Duodenal mucosa (tissue), 2 donors: ENCODE results near the gene NRAS.

ENCODE experiments used
- H3K27ac ChIP-seq: one replicate; pipeline ENCODE4 v1.7.0; 2013; ENCODE audit warnings: low read depth, low read length
- H3K27me3 ChIP-seq, 2 donors: one replicate each; pipeline ENCODE4 v1.7.0; 2013; ENCODE audit warnings: low read length in 2 of 2, control low read depth in 1 of 2; ENCODE audit not compliant: insufficient read depth in 2 of 2, control insufficient read depth in 1 of 2
- H3K36me3 ChIP-seq, 2 donors: one replicate each; pipeline ENCODE4 v1.7.0; 2013; ENCODE audit warnings: low read length in 2 of 2, control low read depth in 1 of 2; ENCODE audit not compliant: insufficient read depth in 2 of 2, control insufficient read depth in 1 of 2
- H3K4me1 ChIP-seq, 2 donors: one replicate each; pipeline ENCODE4 v1.7.0; 2013; ENCODE audit warnings: low read length in 2 of 2, control low read depth in 1 of 2; ENCODE audit not compliant: insufficient read depth in 2 of 2, control insufficient read depth in 1 of 2
- H3K4me3 ChIP-seq, 2 donors: one replicate each; pipeline ENCODE4 v1.7.0; 2013; ENCODE audit warnings: low read length in 2 of 2, low read depth in 1 of 2
- H3K9ac ChIP-seq, 2 donors: one replicate each; pipeline ENCODE4 v1.7.0; 2013; ENCODE audit warnings: low read length in 2 of 2, low read depth in 1 of 2
- H3K9me3 ChIP-seq, 2 donors: one replicate each; pipeline ENCODE4 v1.7.0; 2013; ENCODE audit warnings: low read length in 2 of 2, control low read depth in 1 of 2; ENCODE audit not compliant: control insufficient read depth in 1 of 2

Gene NRAS

DNA sequence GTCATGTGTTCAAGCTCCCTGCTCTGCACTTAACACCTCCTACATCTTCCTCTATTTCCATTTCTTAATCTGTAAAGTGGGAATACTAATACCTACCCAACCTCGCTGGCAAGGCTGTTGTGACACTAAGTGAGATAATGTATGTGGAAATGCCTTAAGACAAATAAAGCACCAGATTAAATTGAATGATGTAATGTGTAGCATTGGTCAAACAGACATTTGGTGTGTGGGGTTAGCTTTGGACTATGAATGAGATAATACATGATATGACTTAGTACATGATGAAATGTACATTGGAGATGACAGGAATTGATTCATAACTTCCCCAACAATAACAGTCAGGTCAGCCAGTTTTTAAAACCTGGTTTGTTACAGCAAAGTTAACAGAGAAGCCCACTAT, 26.4 kb downstream of the NRAS start:
- Histone ChIP-seq H3K9me3 (no peaks in the 10 kb centered on the region), H3K36me3 (no peaks in the 10 kb centered on the region), H3K27ac (no peak overlapping the region), H3K4me3 (no peak overlapping the region), H3K4me1 (no peaks in the 10 kb centered on the region), H3K27me3 (peaks cover 0 to 4% of the 10 kb centered on the region in 2 donors), H3K9ac (no peak overlapping the region)

DNA sequence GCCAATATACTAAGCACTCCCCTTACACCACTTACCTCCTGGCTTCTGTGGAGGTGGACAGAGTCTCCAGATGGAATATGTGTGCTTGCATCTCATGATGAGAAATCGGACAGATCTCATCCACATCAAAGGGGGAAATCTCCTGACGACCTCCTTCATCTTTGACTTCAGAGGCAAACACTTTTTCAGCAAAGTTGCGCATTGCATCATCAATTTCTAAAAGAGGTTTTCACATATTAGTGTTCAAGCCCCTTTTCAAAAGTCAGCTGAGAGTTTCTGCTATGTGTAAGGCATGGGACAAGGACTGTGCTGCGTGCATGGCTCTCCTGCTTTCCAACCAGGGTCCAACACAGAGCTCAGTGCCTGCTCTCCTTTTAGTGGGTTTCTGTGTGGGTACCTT, 28.0 kb downstream of the NRAS start:
- Histone ChIP-seq H3K9ac (no peak overlapping the region), H3K4me1 (no peaks in the 10 kb centered on the region), H3K36me3 (no peaks in the 10 kb centered on the region), H3K27me3 (peaks cover 0 to 4% of the 10 kb centered on the region in 2 donors), H3K27ac (no peak overlapping the region), H3K9me3 (no peaks in the 10 kb centered on the region), H3K4me3 (no peak overlapping the region)

DNA sequence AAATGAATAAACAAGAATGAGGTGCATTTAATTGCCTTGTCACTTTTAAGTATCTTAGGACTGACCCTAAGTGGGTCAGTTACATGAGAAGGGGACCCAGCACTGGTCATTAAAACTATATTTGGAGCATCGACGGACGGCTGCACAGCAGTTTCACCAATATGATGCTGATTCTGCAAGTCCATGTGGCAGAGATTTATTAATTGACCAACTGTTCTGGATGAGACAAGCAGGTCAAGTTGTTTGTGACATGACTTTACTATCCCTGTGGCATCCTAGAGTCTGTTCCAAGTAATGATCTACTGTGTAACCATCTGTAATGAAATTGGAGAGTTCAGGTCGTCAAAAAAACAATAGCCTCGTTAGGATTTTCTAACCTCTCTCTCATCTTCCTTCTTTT, 30.7 kb downstream of the NRAS start:
- Histone ChIP-seq H3K4me1 (no peaks in the 10 kb centered on the region), H3K27me3 (peaks cover 0 to 4% of the 10 kb centered on the region in 2 donors), H3K27ac (no peak overlapping the region), H3K36me3 (no peaks in the 10 kb centered on the region), H3K4me3 (no peak overlapping the region), H3K9ac (no peak overlapping the region), H3K9me3 (no peaks in the 10 kb centered on the region)

DNA sequence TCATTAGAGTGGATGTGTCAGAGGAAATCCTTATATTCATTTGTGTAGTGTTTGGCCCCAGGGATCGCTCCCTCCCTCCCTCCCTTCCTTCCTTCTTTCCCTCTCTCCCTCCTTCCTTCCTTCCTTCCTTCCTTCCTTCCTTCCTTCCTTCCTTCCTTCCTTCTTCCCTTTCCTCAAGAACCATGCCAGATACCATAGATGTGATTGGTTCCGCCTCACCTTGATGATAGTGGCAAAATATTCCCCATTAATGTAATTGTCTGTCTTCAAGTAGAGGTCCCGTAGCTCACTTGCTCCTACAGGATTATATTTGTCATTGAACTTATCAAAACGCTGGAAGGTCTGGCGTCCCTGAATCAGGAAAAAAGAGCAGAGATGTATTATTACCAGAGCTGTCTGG, 38.9 kb downstream of the NRAS start:
- H3K9ac ChIP-seq, result no peak overlapping the region
- no peaks in the 10 kb centered on the region for H3K4me1 ChIP-seq
- no peak overlapping the region for H3K27ac ChIP-seq
- no peaks in the 10 kb centered on the region for H3K9me3 ChIP-seq
- no peaks in the 10 kb centered on the region for H3K36me3 ChIP-seq
- H3K4me3 ChIP-seq, result no peak overlapping the region
- H3K27me3 ChIP-seq, result peaks cover 0 to 11% of the 10 kb centered on the region in 2 donors

DNA sequence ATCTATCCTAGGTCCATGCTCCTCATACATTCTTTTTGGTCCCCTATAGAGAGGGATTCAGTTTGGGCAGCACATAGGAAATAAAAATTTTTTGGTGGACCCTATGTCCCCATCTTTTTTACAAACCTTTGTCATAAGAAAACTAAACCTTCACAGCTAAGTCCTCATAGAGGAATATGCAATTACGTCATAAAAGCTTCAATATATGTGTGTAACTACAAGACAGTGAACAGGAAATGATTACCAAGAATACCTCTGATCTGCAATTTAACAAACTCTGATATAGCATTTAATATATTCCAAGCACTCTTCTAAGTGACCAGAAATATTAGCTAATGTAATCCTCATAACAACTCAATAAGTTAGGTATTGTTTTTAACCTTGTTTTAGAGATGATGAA, 40.5 kb downstream of the NRAS start:
- H3K27ac ChIP-seq, result no peak overlapping the region
- H3K4me3 ChIP-seq, result no peak overlapping the region
- no peak overlapping the region for H3K9ac ChIP-seq
- no peaks in the 10 kb centered on the region for H3K4me1 ChIP-seq
- peaks cover 0 to 11% of the 10 kb centered on the region in 2 donors for H3K27me3 ChIP-seq
- H3K36me3 ChIP-seq, result no peaks in the 10 kb centered on the region
- H3K9me3 ChIP-seq, result no peaks in the 10 kb centered on the region

DNA sequence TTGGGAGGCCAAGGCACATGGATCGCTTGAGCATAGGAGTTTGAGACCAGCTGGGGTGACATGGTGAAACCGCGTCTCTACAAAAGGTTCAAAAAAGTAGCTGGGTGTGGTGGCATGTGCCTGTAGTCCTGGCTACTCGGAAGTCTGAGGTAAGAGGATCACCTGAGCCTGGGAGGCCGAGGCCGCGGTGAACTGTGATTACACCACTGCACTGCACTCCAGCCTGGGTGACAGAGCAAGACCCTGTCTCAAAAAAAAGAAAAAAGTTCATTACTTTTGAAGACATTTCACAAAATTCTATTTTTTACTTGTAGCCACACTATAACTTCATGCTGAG, 44.7 kb downstream of the NRAS start:
- Histone ChIP-seq H3K4me3 (no peak overlapping the region), H3K4me1 (peaks cover 7 to 11% of the 10 kb centered on the region in 2 donors), H3K9ac (no peak overlapping the region), H3K27ac (no peak overlapping the region), H3K27me3 (peaks cover 0 to 6% of the 10 kb centered on the region in 2 donors), H3K36me3 (no peaks in the 10 kb centered on the region), H3K9me3 (no peaks in the 10 kb centered on the region)

DNA sequence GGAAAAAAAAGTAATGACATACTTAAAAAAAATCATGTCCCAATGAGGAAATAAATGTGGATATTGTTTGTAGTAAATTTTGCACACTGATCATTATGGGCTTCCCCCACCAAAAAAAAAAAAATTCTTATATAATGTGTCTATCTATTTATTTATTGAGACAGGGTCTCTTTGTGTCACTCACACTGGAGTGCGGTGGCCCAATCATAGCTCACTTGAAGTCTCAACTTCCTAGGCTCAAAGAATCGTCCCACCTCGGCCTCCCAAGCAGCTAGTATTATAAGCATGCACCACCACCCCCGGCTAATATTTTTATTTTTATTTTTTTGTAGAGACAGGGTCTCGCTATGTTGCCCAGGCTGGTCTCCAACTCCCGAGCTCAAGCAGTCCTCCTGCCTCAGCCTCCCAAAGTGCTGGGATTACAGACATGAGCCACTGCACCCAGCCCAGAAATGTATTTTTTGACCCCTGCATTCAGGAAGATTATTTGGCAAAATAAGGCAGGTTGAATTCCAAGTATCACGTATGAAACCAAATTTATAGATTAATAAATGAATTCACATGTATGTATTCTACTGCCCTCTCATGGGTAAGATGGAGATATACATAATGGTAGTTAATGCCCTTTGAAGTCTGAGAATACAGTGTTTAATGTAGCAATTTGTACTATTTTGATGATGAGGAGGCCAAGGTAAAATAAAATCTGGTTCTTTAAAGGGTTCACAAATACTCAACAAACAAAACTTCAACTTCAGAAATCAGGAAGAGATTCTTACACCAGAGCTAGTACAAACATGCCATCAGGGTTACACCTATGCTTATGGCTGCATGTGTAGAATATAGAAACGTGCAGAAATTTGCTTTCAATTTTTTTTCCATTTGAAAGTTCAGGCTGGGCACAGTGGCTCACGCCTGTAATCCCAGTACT, 45.3 kb downstream of the NRAS start:
- peaks cover 0 to 2% of the 10 kb centered on the region in 2 donors for H3K27me3 ChIP-seq
- no peak overlapping the region for H3K27ac ChIP-seq
- no peaks in the 10 kb centered on the region for H3K9me3 ChIP-seq
- peaks cover 7 to 11% of the 10 kb centered on the region in 2 donors for H3K4me1 ChIP-seq
- H3K9ac ChIP-seq, result no peak overlapping the region
- H3K4me3 ChIP-seq, result no peak overlapping the region
- H3K36me3 ChIP-seq, result no peaks in the 10 kb centered on the region

DNA sequence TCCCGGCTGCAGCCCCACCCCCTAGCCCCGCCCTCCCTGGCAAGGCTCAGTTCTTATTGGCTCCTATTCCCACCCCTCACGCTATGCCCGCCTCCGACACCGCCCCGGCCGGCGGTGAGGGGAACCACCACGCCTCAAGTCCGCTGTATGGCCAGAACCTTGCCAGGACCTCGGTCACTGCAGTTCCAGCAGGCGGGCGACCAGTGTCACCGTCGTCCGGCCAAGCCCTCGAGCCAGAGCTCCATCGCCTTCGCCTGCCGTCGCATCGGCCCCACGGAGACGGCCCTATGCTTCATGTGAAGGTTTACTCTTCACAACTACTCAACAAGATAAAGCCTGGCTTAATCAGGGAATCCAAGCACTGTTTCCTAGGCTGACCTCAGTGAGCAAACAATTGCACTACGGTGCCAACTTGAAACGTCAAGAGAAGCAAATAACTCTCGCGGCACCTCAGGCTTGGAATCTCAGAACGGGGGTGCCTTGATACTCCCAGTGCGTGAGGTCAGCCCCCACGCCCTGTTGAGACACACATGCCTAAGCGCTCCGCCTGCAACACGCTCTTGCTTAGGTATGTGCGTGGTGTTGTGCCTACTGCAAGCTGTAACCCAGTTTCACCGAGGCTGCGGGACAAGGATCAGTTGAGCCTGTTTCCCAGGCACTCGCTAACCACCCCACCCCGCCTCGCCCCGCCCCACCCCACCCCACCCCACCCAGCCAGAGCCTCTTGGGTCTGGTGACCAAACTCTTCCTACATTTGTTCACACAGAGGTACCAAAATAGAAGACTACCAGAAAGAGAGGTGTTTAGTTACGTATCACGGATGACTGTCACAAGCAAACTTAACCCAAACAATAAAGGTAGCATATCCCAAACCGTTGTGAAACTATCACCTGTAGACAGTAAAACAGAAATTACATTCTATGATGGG, 46.2 kb downstream of the NRAS start:
- peak overlapping the region; percentile 69 to 90 for H3K4me3 ChIP-seq
- H3K27me3 ChIP-seq, result no peaks in the 10 kb centered on the region
- H3K27ac ChIP-seq, result peak overlapping the region; percentile 58
- H3K4me1 ChIP-seq, result peaks cover 7 to 11% of the 10 kb centered on the region in 2 donors
- H3K36me3 ChIP-seq, result no peaks in the 10 kb centered on the region
- H3K9me3 ChIP-seq, result no peaks in the 10 kb centered on the region
- peak overlapping the region; percentile 38 to 70 for H3K9ac ChIP-seq

DNA sequence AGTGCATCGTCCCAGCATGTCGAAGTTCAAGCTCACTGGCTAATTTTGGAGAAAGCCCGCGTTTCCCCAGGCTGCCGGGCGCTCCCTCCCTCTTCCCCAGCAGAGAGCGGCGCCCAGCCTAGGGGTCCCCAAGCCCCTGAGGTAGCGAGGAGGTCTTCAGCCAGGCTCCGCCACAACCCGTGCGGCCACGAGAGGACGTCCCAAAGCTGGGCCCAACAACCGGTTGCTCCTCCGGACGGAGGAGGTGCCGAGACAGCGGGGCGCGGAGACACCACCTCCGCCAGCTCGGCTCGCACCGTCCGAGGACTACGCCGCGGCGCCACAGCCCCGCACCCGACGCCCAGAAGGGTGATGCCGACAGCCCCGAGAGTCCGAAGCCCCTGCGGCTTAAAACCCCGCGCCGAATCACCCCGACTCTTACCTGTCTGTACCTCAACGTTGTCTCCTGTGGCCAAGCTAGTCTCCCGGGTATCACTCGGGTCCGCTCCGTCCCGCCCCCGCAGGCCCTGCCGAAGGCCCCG, 46.9 kb downstream of the NRAS start, which contains the start of gene DENND2C:
Gene DENND2C, minus strand, starts transcription at position 488 of the 521 bp plus-strand sequence. CDS start 44,065 bp downstream, outside the sequence.
- no peaks in the 10 kb centered on the region for H3K9me3 ChIP-seq
- peak within 1 kb of the TSS; percentile 65 to 70 for H3K9ac ChIP-seq
- no peaks in the 10 kb centered on the region for H3K36me3 ChIP-seq
- H3K27ac ChIP-seq, result peak within 1 kb of the TSS; percentile 58
- H3K4me1 ChIP-seq, result peaks cover 7 to 11% of the 10 kb centered on the region in 2 donors
- H3K4me3 ChIP-seq, result peak within 1 kb of the TSS; percentile 69 to 90
- H3K27me3 ChIP-seq, result no peaks in the 10 kb centered on the region
